A673 (cell line): ENCODE data around the gene CRIP1.

Source experiments
- EZH2 ChIP-seq: fragments of 200-600 bp; sonication (generic); IDR thresholded peaks from 2 replicates; pipeline ENCODE4 v1.6.1; 2017; ENCODE audit warnings: borderline replicate concordance, low read depth, mild to moderate bottlenecking, mixed read lengths, antibody characterized with exemption, low read length; ENCODE audit not compliant: poor library complexity, severe bottlenecking
- TF ChIP-seq, protein P1 (sequence below): fragments of 300-800, 200-600 bp; sonication (generic); conservative IDR thresholded peaks from 2 replicates; pipeline ENCODE4 v1.5.1; 2017; ENCODE audit warnings: low read depth, mild to moderate bottlenecking, antibody characterized with exemption, low read length, moderate library complexity, mixed read lengths

DNA sequence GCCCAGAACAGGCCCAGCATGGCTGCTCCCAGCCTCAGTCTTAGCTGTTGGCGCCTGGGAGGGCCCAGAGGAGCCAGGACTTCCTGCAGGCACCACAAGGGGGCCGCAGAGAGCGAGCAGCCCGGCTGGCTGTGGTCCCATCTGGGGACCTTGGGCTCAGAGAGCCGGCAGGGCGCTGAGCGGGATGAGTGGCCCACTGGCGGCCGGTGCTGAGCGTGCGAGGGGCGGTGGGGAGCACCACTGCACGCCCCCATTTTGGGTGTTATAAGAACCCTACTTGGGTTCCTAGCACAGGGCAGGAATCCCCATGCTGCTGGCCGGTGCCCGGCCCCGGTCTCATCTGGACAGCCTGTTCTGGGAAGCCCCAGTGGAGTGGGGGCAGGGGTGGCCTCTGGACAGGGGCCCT is 38.0 kb upstream of the CRIP1 start:
- TF ChIP-seq, protein P1, sequence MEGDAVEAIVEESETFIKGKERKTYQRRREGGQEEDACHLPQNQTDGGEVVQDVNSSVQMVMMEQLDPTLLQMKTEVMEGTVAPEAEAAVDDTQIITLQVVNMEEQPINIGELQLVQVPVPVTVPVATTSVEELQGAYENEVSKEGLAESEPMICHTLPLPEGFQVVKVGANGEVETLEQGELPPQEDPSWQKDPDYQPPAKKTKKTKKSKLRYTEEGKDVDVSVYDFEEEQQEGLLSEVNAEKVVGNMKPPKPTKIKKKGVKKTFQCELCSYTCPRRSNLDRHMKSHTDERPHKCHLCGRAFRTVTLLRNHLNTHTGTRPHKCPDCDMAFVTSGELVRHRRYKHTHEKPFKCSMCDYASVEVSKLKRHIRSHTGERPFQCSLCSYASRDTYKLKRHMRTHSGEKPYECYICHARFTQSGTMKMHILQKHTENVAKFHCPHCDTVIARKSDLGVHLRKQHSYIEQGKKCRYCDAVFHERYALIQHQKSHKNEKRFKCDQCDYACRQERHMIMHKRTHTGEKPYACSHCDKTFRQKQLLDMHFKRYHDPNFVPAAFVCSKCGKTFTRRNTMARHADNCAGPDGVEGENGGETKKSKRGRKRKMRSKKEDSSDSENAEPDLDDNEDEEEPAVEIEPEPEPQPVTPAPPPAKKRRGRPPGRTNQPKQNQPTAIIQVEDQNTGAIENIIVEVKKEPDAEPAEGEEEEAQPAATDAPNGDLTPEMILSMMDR, result peak; percentile 89
- no peak for TF ChIP-seq EZH2
